Measurements from ENCODE around the gene FILIP1. TPM values are rescaled to one million over a fixed set of nuclear protein-coding genes. Genes with fewer than 3 reads are reported as not detected.
"Not testable (repeated sequence)": the region's sequence is repeated elsewhere in the genome, so short reads cannot be mapped to it uniquely, and the experiment has no call there.

The FILIP1 gene
- polyA plus RNA-seq, 1 of the 3 experiments (the other 2 are of a cell fraction): 0.03 TPM

DNA sequence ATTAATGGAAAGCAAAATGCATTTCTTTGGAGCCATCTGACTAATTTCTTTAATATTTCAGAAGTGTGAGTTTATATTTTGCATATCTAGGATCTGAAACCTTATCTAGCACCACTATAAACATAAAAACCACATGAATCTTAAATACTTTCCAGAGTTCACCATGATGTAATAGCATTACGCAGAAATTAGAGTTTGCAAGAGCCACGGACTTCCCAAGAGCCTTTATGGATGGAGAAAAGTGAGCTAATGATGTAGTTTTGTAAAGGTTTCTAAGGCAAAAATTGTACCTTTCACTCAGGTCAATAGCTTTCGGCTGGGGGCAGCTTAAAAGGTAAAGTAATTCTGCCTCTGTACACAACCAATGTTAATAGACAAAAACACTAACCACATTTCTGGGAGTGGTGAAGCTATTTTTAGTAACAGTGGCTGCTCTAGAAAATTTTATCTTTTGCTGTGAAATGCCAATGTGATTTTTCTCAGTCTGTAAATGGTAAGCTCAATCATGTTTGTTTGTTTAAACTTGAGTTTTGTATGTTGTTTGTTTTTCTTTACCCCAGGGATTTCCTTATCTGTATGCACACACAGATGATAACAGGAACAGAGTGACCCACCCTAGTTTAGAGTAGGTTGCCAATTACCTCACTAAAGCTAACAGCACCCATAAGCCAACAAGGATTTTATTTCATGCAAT lies 80.5 kb downstream of the FILIP1 start (continued):
- TF ChIP-seq, protein P1, sequence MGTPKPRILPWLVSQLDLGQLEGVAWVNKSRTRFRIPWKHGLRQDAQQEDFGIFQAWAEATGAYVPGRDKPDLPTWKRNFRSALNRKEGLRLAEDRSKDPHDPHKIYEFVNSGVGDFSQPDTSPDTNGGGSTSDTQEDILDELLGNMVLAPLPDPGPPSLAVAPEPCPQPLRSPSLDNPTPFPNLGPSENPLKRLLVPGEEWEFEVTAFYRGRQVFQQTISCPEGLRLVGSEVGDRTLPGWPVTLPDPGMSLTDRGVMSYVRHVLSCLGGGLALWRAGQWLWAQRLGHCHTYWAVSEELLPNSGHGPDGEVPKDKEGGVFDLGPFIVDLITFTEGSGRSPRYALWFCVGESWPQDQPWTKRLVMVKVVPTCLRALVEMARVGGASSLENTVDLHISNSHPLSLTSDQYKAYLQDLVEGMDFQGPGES (IDR thresholded peaks at IDR 0.05; ENCODE audit: low read depth, low read length): no peak
- no peak for TF ChIP-seq RFX5 (IDR thresholded peaks at IDR 0.05; ENCODE audit: low read length)
- no peak for TF ChIP-seq TCF12 (IDR thresholded peaks at IDR 0.05)
- TF ChIP-seq, protein P2, sequence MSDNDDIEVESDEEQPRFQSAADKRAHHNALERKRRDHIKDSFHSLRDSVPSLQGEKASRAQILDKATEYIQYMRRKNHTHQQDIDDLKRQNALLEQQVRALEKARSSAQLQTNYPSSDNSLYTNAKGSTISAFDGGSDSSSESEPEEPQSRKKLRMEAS (IDR thresholded peaks at IDR 0.05; ENCODE audit: low read depth): no peak
- TF ChIP-seq MXI1 (IDR thresholded peaks at IDR 0.05; ENCODE audit: low read depth, low read length): no peak
- TF ChIP-seq GABPA (IDR thresholded peaks at IDR 0.05; ENCODE audit: low read depth): no peak
- TF ChIP-seq, protein P3, sequence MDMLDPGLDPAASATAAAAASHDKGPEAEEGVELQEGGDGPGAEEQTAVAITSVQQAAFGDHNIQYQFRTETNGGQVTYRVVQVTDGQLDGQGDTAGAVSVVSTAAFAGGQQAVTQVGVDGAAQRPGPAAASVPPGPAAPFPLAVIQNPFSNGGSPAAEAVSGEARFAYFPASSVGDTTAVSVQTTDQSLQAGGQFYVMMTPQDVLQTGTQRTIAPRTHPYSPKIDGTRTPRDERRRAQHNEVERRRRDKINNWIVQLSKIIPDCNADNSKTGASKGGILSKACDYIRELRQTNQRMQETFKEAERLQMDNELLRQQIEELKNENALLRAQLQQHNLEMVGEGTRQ (IDR thresholded peaks at IDR 0.05; ENCODE audit: borderline replicate concordance, low read depth, low read length): no peak
- TF ChIP-seq MEF2A (IDR thresholded peaks at IDR 0.05; ENCODE audit: borderline replicate concordance, low read depth): no peak
- no peak for TF ChIP-seq EP300 (IDR thresholded peaks at IDR 0.05; ENCODE audit: borderline replicate concordance in 1 of 2, low read depth in 1 of 2, low read length in 1 of 2)
- no peak for TF ChIP-seq RAD21 (IDR thresholded peaks at IDR 0.05; ENCODE audit: low read length)
- TF ChIP-seq RXRA (IDR thresholded peaks at IDR 0.05; ENCODE audit: borderline replicate concordance, low read depth): no peak
- TF ChIP-seq, protein P4, sequence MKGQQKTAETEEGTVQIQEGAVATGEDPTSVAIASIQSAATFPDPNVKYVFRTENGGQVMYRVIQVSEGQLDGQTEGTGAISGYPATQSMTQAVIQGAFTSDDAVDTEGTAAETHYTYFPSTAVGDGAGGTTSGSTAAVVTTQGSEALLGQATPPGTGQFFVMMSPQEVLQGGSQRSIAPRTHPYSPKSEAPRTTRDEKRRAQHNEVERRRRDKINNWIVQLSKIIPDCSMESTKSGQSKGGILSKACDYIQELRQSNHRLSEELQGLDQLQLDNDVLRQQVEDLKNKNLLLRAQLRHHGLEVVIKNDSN (IDR thresholded peaks at IDR 0.05; ENCODE audit: borderline replicate concordance, low read depth): no peak

DNA sequence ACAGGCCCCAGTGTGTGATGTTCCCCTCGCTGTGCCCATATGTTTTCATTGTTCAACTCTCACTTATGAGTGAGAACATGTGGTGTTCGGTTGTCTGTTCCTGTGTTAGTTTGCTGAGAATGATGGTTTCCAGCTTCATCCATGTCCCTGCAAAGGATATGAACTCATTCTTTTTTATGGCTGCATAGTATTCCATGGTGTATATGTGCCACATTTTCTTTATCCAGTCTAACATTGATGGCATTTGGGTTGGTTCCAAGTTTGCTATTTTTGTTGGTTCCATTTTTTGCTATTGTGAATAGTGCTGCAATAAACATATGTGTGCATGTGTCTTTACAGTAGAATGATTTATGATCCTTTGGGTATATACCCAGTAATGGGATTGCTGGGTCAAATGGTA lies 83.0 kb downstream of the FILIP1 start:
- WGBS (ENCODE audit: low lambda C conversion rate): 91% methylated on average over 2 of the region's 2 CpGs
- POLR2A ChIA-PET: not testable (repeated sequence)

DNA sequence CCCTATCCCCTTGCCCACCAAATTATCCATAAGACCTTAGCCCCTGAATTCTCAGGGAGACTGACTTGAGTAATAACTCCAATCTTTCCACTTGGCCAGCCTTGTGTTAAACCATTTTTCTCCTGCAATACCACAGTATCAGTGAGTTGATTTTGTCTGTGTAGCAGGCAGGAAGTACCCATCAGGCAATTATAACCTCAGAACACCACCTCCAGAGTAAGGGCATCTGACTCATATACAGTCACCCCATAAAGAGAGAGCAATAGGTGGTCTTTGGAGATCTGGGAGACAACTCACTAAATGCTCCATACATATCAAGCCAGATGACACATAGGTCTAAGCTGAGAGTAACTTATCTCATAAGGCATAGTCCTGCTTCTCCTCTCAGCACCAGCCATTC lies 83.7 kb downstream of the FILIP1 start:
- Histone ChIP-seq H3K9me2 (no peaks in the 10 kb centered on the region), H3K9ac (no peak overlapping the region), H3K4me3 (ENCODE audit: low read depth in 2 of 2, low read length in 1 of 2) (no peak overlapping the region), H3F3A (replicated peaks; ENCODE audit: insufficient read depth) (no peaks in the 10 kb centered on the region), H3K36me3 (replicated peaks in 1 of 2; ENCODE audit: control insufficient read depth in 1 of 2, insufficient read depth in 2 of 2, low read length in 1 of 2) (no peaks in the 10 kb centered on the region), H3K9me3 (no peaks in the 10 kb centered on the region), H3K4me2 (no peak overlapping the region), H3K27me3 (ENCODE audit: insufficient read depth) (no peaks in the 10 kb centered on the region), H3K27ac (ENCODE audit: low read depth in 2 of 2, low read length in 1 of 2) (no peak overlapping the region), H3K79me2 (ENCODE audit: insufficient read depth) (no peaks in the 10 kb centered on the region), H3K4me1 (ENCODE audit: control insufficient read depth in 1 of 2, insufficient read depth in 2 of 2, low read depth in 1 of 2, low read length in 1 of 2) (peaks cover 0 to 5% of the 10 kb centered on the region in 2 experiments; a peak in 2 of 4 replicates), H4K20me1 (ENCODE audit: insufficient read depth) (no peaks in the 10 kb centered on the region), H2AFZ (ENCODE audit: low read depth) (no peak overlapping the region)
- no peak for DNase-seq
- ChIA-PET CTCF (no interaction called here), POLR2A (no interaction called here)
- TF ChIP-seq JUND (IDR thresholded peaks at IDR 0.05) (no peak), ELF1 (IDR thresholded peaks at IDR 0.05) (no peak), POLR2AphosphoS5 (IDR thresholded peaks at IDR 0.05; ENCODE audit: low read depth, low read length) (no peak), TCF12 (IDR thresholded peaks at IDR 0.05) (no peak), FOSL2 (IDR thresholded peaks at IDR 0.05; ENCODE audit: borderline replicate concordance, low read depth) (no peak), NRF1 (IDR thresholded peaks at IDR 0.05; ENCODE audit: low read depth, low read length) (no peak), SMC3 (IDR thresholded peaks at IDR 0.05; ENCODE audit: low read depth, low read length) (no peak)
- TF ChIP-seq, protein P3 (IDR thresholded peaks at IDR 0.05; ENCODE audit: borderline replicate concordance, low read depth, low read length): no peak
- TF ChIP-seq, protein P5, sequence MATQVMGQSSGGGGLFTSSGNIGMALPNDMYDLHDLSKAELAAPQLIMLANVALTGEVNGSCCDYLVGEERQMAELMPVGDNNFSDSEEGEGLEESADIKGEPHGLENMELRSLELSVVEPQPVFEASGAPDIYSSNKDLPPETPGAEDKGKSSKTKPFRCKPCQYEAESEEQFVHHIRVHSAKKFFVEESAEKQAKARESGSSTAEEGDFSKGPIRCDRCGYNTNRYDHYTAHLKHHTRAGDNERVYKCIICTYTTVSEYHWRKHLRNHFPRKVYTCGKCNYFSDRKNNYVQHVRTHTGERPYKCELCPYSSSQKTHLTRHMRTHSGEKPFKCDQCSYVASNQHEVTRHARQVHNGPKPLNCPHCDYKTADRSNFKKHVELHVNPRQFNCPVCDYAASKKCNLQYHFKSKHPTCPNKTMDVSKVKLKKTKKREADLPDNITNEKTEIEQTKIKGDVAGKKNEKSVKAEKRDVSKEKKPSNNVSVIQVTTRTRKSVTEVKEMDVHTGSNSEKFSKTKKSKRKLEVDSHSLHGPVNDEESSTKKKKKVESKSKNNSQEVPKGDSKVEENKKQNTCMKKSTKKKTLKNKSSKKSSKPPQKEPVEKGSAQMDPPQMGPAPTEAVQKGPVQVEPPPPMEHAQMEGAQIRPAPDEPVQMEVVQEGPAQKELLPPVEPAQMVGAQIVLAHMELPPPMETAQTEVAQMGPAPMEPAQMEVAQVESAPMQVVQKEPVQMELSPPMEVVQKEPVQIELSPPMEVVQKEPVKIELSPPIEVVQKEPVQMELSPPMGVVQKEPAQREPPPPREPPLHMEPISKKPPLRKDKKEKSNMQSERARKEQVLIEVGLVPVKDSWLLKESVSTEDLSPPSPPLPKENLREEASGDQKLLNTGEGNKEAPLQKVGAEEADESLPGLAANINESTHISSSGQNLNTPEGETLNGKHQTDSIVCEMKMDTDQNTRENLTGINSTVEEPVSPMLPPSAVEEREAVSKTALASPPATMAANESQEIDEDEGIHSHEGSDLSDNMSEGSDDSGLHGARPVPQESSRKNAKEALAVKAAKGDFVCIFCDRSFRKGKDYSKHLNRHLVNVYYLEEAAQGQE (IDR thresholded peaks at IDR 0.05; ENCODE audit: low read depth, low read length): no peak

More for the DNA sequence above, 83.0 kb downstream of the FILIP1 start:
- H3K79me2 ChIP-seq (ENCODE audit: insufficient read depth); H3K9ac ChIP-seq; H4K20me1 ChIP-seq (ENCODE audit: insufficient read depth); H2AFZ ChIP-seq (ENCODE audit: low read depth); H3K27ac ChIP-seq (ENCODE audit: low read depth in 2 of 2, low read length in 1 of 2); H3F3A ChIP-seq (replicated peaks; ENCODE audit: insufficient read depth); H3K9me3 ChIP-seq; H3K4me3 ChIP-seq (ENCODE audit: low read depth in 2 of 2, low read length in 1 of 2); H3K27me3 ChIP-seq (ENCODE audit: insufficient read depth); DNase-seq; H3K9me2 ChIP-seq; CTCF ChIA-PET; H3K4me2 ChIP-seq; H3K36me3 ChIP-seq (replicated peaks in 1 of 2; ENCODE audit: control insufficient read depth in 1 of 2, insufficient read depth in 2 of 2, low read length in 1 of 2); H3K4me1 ChIP-seq (ENCODE audit: control insufficient read depth in 1 of 2, insufficient read depth in 2 of 2, low read depth in 1 of 2, low read length in 1 of 2): not testable (repeated sequence)
